IMR-90 (cell line): ENCODE results near the gene SERTAD4.

Source experiments
- BHLHE40 ChIP-seq: fragments of 150-350 bp; IDR thresholded peaks from 2 replicates; pipeline ENCODE4 v1.6.1; 2016; ENCODE audit warnings: mild to moderate bottlenecking, low read depth, low read length
- CHD1 ChIP-seq: IDR thresholded peaks from 2 replicates; pipeline ENCODE4 v1.6.1; 2012; ENCODE audit warnings: low read depth, low read length, improper control_type of control experiment
- CTCF ChIP-seq: conservative IDR thresholded peaks from 2 replicates; pipeline ENCODE4 v1.5.1; 2012; ENCODE audit warnings: mild to moderate bottlenecking, low read depth, low read length, improper control_type of control experiment
- ELK1 ChIP-seq: fragments of 150-350 bp; IDR thresholded peaks from 2 replicates; pipeline ENCODE4 v1.6.1; 2016; ENCODE audit warnings: low read depth, mild to moderate bottlenecking, low read length, moderate library complexity, borderline replicate concordance
- FOS ChIP-seq: fragments of 150-350 bp; IDR thresholded peaks from 2 replicates; pipeline ENCODE4 v1.6.1; 2016; ENCODE audit warnings: low read depth, low read length
- MAFK ChIP-seq: IDR thresholded peaks from 2 replicates; pipeline ENCODE4 v1.6.1; 2012; ENCODE audit warnings: low read depth, low read length, improper control_type of control experiment
- MAZ ChIP-seq: IDR thresholded peaks from 2 replicates; pipeline ENCODE4 v1.6.1; 2012; ENCODE audit warnings: low read depth, mild to moderate bottlenecking, low read length, improper control_type of control experiment, moderate library complexity, borderline replicate concordance
- MXI1 ChIP-seq: IDR thresholded peaks from 2 replicates; pipeline ENCODE4 v1.6.1; 2012; ENCODE audit warnings: low read depth, mild to moderate bottlenecking, low read length, moderate library complexity, borderline replicate concordance
- NFE2L2 ChIP-seq: fragments of 150-350 bp; IDR thresholded peaks from 2 replicates; pipeline ENCODE4 v1.6.1; 2016; ENCODE audit warnings: low read depth, mild to moderate bottlenecking, low read length
- POLR2A ChIP-seq: IDR thresholded peaks from 2 replicates; pipeline ENCODE4 v1.6.1; 2012; ENCODE audit warnings: mild to moderate bottlenecking, low read depth, low read length
- RAD21 ChIP-seq: IDR thresholded peaks from 2 replicates; pipeline ENCODE4 v1.6.1; 2012; ENCODE audit warnings: low read length, improper control_type of control experiment
- RFX5 ChIP-seq: IDR thresholded peaks from 2 replicates; pipeline ENCODE4 v1.8.0; 2012; ENCODE audit warnings: low read depth, mild to moderate bottlenecking, low read length, moderate library complexity
- SMC3 ChIP-seq: fragments of 150-350 bp; IDR thresholded peaks from 2 replicates; pipeline ENCODE4 v1.6.1; 2016; ENCODE audit warnings: low read depth, mild to moderate bottlenecking, antibody characterized with exemption, low read length, moderate library complexity

- no peak for TF ChIP-seq MAZ
- no peak for TF ChIP-seq CTCF
- no peak for TF ChIP-seq BHLHE40
- TF ChIP-seq POLR2A, result no peak
- no peak for TF ChIP-seq RFX5
- TF ChIP-seq NFE2L2, result no peak
- TF ChIP-seq FOS, result no peak
- TF ChIP-seq SMC3, result no peak
- TF ChIP-seq ELK1, result no peak
- no peak for TF ChIP-seq CHD1
- no peak for TF ChIP-seq MXI1
- TF ChIP-seq MAFK, result no peak
- no peak for TF ChIP-seq RAD21
Observed at GRCh38 chr1:210280221-210280620, 47.6 kb downstream of the SERTAD4 start.
